GM12872 (cell line): ENCODE measurements around the gene HCN2.
A peak's percentile ranks its signal among the peaks of the same experiment; 100 is the strongest.

Experiments used
- CTCF ChIP-seq: IDR thresholded peaks from 3 replicates; pipeline ENCODE4 v1.5.1; 2011; ENCODE audit warnings: low read depth, mild to moderate bottlenecking, low read length, moderate library complexity; ENCODE audit not compliant: insufficient read depth

HCN2 gene

GRCh38 chr19:624433-625109, 34.9 kb downstream of the HCN2 start:
- no peak for TF ChIP-seq CTCF

DNA sequence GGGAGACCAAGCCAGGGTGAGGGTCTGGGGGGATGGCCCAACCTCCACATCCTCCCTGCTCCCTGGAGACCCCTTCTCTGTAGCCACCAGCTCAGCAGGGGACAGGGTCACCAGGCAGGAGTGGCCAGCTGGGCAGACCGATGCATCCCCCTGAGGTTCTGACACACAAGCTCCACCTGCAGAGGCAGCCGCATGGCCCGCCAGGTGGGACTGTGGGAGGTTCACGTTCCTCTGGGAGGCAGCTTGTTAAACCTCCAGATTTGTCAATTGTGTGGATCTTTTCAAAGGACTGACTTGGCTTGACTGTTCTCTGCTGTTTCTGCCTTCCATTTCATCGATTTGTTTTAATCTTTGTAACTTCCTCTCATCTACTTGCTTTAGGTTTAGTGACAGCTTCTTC, 35.6 kb downstream of the HCN2 start:
- TF ChIP-seq CTCF, result no peak

- peak; percentile 37; the same call in 2 of the 3 replicates for TF ChIP-seq CTCF
Observed at GRCh38 chr19:628168-628567, 38.5 kb downstream of the HCN2 start.

- TF ChIP-seq CTCF, result no peak
Observed at GRCh38 chr19:629961-630714, 40.5 kb downstream of the HCN2 start.

GRCh38 chr19:632579-633067, 42.9 kb downstream of the HCN2 start:
- no peak for TF ChIP-seq CTCF

GRCh38 chr19:633068-633785, 43.5 kb downstream of the HCN2 start, which contains the start of gene POLRMT:
Gene POLRMT (minus strand): TSS chr19:633537. CDS start chr19:633512, 25 bp downstream.
- TF ChIP-seq CTCF, result no peak
